HFFc6 (cell line): ENCODE data around the gene CYTH3. TPM values are rescaled to one million over a fixed set of nuclear protein-coding genes. Genes with fewer than 3 reads are reported as not detected.
A peak's percentile ranks its signal among the peaks of the same experiment; 100 is the strongest.

ENCODE experiments used
- DNase-seq: peaks from one replicate; pipeline ENCODE4 v3.0.0-alpha.2; 2018
- H3K27ac Mint-ChIP-seq: 2 replicates; pipeline ENCODE4 v1.8.0; 2020; ENCODE audit warnings: mild to moderate bottlenecking, mixed read lengths
- H3K27me3 Mint-ChIP-seq: 2 replicates; pipeline ENCODE4 v1.8.0; 2021; ENCODE audit warnings: mild to moderate bottlenecking, moderate library complexity, mixed read lengths; ENCODE audit not compliant: insufficient read depth
- H3K36me3 Mint-ChIP-seq: 2 replicates; pipeline ENCODE4 v1.8.0; 2021; ENCODE audit warnings: low read depth, mixed read lengths
- H3K4me1 Mint-ChIP-seq: 2 replicates; pipeline ENCODE4 v1.8.0; 2020; ENCODE audit warnings: low read depth, mixed read lengths
- H3K4me3 Mint-ChIP-seq: 2 replicates; pipeline ENCODE4 v1.8.0; 2020; ENCODE audit warnings: mild to moderate bottlenecking, moderate library complexity, mixed read lengths
- H3K9me3 Mint-ChIP-seq: 2 replicates; pipeline ENCODE4 v1.8.0; 2020; ENCODE audit warnings: mild to moderate bottlenecking, mixed read lengths
- total RNA-seq, 6 experiments: library from RNA; stranded (reverse); fragmentation: NEBNext Ultra II Directional; extraction: Animal tissue kit (Norgen Biotek cat#: 25700); gene quantifications; 2 replicates in 1 of 6; 3 replicates in 5 of 6; pipeline ENCODE4 v1.2.3, GENCODE V29; 2021
- TF ChIP-seq, protein P1 (sequence below): fragments of 200-600 bp; sonication (generic); IDR thresholded peaks from 2 replicates; pipeline ENCODE4 v1.5.0; 2021; ENCODE audit warnings: antibody characterized with exemption, mild to moderate bottlenecking

Gene CYTH3
- total RNA-seq, 6 experiments from 2014 or later = 38.6 to 53.6 (median 47.9) TPM

DNA sequence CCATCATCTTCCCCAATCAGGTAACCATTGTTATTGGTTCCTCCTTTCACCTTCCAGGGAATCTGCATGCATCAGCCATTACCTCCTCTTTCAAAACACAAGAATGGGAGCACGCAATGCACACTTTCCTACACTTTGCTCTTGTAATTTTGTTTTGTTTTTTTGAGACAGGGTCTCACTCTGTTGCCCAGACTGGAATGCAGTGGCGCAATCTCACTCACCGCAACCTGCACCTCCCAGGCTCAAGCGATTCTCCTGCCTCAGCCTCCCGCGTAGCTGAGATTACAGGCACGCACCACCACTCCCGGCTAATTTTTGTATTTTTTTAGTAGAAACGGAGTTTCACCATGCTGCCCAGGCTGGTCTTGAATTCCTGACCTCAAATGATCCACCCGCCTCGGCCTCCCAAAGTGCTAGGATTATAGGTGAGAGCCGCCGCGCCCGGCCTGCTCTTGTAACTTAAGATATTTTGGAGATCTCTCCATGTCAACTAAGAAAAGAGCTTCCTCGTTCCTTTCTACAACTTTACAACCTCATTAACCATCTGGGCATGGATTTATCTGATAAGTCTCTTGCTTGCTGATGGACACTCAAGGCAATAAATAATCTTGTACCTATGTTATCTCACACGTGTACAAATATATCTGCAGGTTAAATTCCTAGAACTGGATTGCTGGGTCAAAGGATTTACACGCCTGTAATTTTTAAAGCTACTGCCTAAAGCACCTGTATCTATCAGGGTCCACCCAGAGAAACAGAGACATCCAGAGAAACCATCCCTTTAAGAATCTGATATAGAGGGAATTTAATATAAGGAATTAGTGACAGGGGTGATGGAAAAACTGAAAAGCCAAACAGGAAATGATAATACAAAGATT, 4.2 kb downstream of the CYTH3 start:
- Mint-ChIP-seq H3K27me3 (peaks cover 6% of the 10 kb centered on the region), H3K9me3 (no peaks in the 10 kb centered on the region), H3K36me3 (peaks cover 42% of the 10 kb centered on the region), H3K4me1 (peaks cover 67% of the 10 kb centered on the region), H3K27ac (no peak overlapping the region), H3K4me3 (no peak overlapping the region)
- TF ChIP-seq, protein P1, sequence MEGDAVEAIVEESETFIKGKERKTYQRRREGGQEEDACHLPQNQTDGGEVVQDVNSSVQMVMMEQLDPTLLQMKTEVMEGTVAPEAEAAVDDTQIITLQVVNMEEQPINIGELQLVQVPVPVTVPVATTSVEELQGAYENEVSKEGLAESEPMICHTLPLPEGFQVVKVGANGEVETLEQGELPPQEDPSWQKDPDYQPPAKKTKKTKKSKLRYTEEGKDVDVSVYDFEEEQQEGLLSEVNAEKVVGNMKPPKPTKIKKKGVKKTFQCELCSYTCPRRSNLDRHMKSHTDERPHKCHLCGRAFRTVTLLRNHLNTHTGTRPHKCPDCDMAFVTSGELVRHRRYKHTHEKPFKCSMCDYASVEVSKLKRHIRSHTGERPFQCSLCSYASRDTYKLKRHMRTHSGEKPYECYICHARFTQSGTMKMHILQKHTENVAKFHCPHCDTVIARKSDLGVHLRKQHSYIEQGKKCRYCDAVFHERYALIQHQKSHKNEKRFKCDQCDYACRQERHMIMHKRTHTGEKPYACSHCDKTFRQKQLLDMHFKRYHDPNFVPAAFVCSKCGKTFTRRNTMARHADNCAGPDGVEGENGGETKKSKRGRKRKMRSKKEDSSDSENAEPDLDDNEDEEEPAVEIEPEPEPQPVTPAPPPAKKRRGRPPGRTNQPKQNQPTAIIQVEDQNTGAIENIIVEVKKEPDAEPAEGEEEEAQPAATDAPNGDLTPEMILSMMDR = no peak
- DNase-seq = no peak

DNA sequence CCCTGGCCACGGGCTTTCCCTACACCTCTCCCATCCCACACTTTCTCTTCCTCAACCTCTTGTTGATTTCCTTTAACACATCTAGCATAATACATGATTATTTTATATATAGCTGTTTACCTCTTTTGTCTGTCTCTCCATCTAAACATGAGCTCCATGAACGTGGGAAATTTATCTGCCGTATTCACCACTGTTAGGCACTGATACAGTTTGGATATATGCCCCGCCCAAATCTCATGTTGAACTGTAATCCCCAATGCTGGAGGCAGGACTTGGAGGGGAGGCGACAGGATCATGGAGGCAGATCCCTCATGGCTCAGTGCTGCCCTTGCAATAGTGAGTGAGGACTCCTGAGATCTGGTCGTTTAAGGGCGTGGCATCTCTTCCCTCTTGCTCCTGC, 5.7 kb downstream of the CYTH3 start:
- Mint-ChIP-seq H3K36me3 (peaks cover 39% of the 10 kb centered on the region), H3K4me1 (peaks cover 76% of the 10 kb centered on the region), H3K27ac (peak overlapping the region; percentile 2; the same call in 1 of the 2 replicates), H3K9me3 (no peaks in the 10 kb centered on the region), H3K27me3 (peaks cover 4% of the 10 kb centered on the region), H3K4me3 (no peak overlapping the region)
- TF ChIP-seq, protein P1 = no peak
- DNase-seq = no peak

DNA sequence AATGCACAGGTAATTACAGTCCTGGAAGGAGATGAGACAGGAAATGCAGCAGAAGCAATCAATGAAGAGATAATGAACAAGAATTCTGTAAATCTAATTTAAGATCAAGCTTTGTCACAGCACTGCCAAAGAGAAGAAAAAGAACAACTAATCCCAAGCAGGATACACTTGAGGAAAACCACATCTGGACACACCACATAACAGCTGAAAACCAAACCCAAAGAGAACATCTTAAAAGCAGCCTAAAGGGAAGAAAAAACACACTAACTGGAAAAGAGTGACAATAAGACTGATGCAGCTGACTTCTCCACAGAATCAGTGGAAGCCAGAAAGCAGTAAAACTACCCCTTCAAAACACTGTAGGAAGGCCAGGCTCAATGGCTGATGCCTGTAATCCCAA, 10.2 kb downstream of the CYTH3 start:
- H3K36me3 Mint-ChIP-seq = peaks cover 16% of the 10 kb centered on the region
- H3K9me3 Mint-ChIP-seq = no peaks in the 10 kb centered on the region
- DNase-seq = no peak
- H3K4me1 Mint-ChIP-seq = peaks cover 82% of the 10 kb centered on the region
- peak overlapping the region; percentile 34; the same call in 1 of the 2 replicates for H3K4me3 Mint-ChIP-seq
- peak overlapping the region; percentile 64 for H3K27ac Mint-ChIP-seq
- H3K27me3 Mint-ChIP-seq = peaks cover 2% of the 10 kb centered on the region; the same call in 1 of the 2 replicates
- TF ChIP-seq, protein P1 = no peak

GRCh38 chr7:6261699-6262098, 10.7 kb downstream of the CYTH3 start:
- peak overlapping the region; percentile 34; the same call in 1 of the 2 replicates for H3K4me3 Mint-ChIP-seq
- H3K36me3 Mint-ChIP-seq = peaks cover 11% of the 10 kb centered on the region
- DNase-seq = no peak
- peak overlapping the region; percentile 64 for H3K27ac Mint-ChIP-seq
- TF ChIP-seq, protein P1 = no peak
- no peaks in the 10 kb centered on the region for H3K9me3 Mint-ChIP-seq
- H3K27me3 Mint-ChIP-seq = peaks cover 2% of the 10 kb centered on the region; the same call in 1 of the 2 replicates
- H3K4me1 Mint-ChIP-seq = peaks cover 82% of the 10 kb centered on the region

DNA sequence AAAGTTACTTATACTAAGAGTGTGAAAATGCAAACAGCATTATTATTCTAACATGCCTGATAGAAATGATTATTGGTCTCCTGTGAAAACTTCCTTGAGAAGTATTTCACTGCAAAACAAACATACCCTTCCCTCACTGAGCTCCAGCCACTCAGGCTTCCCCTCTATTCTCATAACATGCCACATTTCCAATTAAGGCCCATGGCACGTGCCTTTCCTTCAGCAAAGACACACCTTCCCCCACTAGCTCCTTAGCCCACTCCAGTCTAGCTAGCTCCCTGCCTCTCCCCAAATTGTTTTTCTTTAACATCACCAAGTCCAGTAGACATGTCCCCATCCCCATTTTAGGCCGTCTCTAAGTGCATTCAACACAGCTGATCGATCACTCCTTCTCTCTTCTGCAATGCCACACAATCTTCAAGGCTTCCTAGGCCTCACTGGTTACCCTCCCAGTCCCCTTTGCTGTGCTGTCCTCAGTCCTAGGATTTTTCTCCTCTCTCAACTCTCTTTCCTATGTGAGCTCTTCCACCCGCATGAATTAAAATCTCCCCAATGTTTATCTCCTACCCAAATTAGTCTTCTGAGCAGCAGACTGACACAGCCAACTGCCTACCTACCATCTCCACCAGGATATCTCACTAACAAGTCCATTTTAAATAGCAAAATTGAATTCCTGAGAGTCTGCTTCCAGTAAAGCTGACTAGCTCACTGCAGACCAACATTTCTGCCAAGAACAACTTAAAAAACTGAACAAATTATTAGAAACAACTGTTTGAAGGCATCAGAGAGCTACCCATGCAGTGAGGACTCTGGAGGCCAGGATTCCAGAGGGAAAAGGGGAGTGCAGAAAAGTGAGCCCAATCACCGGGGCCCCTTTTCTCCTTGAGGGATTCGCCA, 11.9 kb downstream of the CYTH3 start:
- peak; percentile 12 for DNase-seq
- Mint-ChIP-seq H3K4me1 (peaks cover 85% of the 10 kb centered on the region), H3K27me3 (peaks cover 2% of the 10 kb centered on the region; the same call in 1 of the 2 replicates), H3K9me3 (no peaks in the 10 kb centered on the region), H3K27ac (peak overlapping the region; percentile 82), H3K4me3 (peak overlapping the region; percentile 41), H3K36me3 (0 out of 2 replicates have a peak, but pooled peaks cover 4% of the 10 kb centered on the region)
- TF ChIP-seq, protein P1 = no peak
